T-helper 2 cell treated with Interferon-gamma antibody and Interleukin-4, amounts not matched to agents 100 ng/mL and 5 ng/mL, for 36 hours (primary cell): ENCODE measurements around the gene PCDH10. TPM values are rescaled to one million over a fixed set of nuclear protein-coding genes. Genes with fewer than 3 reads are reported as not detected.

Source experiments
- intact Hi-C: fragments of 100-400 bp; cut with micrococcal nuclease; formaldehyde crosslinking; loops from one replicate; pipeline ENCODE4 v1.15.1; 2023
- total RNA-seq: library from RNA; stranded (reverse); gene quantifications from 2 replicates; pipeline ENCODE4 v1.2.3, GENCODE V29; 2022

Gene PCDH10
- total RNA-seq, 1 donor from 2014 or later = not detected

DNA sequence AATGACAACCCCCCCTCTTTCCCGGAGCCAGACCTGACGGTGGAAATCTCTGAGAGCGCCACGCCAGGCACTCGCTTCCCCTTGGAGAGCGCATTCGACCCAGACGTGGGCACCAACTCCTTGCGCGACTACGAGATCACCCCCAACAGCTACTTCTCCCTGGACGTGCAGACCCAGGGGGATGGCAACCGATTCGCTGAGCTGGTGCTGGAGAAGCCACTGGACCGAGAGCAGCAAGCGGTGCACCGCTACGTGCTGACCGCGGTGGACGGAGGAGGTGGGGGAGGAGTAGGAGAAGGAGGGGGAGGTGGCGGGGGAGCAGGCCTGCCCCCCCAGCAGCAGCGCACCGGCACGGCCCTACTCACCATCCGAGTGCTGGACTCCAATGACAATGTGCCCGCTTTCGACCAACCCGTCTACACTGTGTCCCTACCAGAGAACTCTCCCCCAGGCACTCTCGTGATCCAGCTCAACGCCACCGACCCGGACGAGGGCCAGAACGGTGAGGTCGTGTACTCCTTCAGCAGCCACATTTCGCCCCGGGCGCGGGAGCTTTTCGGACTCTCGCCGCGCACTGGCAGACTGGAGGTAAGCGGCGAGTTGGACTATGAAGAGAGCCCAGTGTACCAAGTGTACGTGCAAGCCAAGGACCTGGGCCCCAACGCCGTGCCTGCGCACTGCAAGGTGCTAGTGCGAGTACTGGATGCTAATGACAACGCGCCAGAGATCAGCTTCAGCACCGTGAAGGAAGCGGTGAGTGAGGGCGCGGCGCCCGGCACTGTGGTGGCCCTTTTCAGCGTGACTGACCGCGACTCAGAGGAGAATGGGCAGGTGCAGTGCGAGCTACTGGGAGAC is 1.6 kb downstream of the PCDH10 start:
- intact Hi-C loops = no loop called here

DNA sequence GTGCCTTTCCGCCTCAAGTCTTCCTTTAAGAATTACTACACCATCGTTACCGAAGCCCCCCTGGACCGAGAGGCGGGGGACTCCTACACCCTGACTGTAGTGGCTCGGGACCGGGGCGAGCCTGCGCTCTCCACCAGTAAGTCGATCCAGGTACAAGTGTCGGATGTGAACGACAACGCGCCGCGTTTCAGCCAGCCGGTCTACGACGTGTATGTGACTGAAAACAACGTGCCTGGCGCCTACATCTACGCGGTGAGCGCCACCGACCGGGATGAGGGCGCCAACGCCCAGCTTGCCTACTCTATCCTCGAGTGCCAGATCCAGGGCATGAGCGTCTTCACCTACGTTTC is 2.2 kb downstream of the PCDH10 start:
- intact Hi-C loops = no loop called here

DNA sequence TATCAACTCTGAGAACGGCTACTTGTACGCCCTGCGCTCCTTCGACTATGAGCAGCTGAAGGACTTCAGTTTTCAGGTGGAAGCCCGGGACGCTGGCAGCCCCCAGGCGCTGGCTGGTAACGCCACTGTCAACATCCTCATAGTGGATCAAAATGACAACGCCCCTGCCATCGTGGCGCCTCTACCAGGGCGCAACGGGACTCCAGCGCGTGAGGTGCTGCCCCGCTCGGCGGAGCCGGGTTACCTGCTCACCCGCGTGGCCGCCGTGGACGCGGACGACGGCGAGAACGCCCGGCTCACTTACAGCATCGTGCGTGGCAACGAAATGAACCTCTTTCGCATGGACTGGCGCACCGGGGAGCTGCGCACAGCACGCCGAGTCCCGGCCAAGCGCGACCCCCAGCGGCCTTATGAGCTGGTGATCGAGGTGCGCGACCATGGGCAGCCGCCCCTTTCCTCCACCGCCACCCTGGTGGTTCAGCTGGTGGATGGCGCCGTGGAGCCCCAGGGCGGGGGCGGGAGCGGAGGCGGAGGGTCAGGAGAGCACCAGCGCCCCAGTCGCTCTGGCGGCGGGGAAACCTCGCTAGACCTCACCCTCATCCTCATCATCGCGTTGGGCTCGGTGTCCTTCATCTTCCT is 2.7 kb downstream of the PCDH10 start:
- intact Hi-C loops = no loop called here

- intact Hi-C loops = no loop called here
These were observed 3.3 kb downstream of the PCDH10 start for GRCh38 chr4:133152330-133152821.

DNA sequence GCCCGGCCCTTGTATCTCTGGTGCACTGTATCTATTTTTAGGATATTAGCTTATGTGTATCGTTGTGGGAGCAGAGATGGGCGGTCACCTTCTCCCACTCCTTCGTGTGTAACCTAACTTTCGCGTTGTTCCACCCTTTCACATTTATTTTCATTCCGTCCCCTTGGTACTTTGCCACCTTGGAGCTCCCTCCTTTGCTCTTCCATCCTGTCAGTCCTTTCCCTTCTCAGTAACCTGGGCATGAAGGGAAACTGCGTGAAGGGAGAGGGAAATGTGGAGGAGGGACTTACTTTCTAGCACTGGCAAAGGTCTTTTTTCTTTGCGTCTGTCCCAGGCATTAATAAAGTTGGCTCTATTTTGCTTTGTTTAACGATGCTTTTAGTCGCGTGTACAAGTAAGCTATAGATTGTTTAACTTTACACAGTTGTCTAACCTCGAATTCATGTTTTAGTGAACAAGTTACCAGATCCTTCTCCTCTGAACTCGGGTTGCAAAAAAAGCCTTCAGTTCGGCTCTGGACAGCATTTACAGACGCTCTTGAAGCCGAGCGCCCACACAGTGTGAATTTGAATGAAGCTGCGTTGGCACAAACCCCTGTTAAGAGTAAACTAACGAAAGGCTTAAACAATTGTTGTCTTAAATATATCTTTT is 3.9 kb downstream of the PCDH10 start:
- intact Hi-C loops = no loop called here

GRCh38 chr4:133154725-133155124 is 5.6 kb downstream of the PCDH10 start:
- intact Hi-C loops = no loop called here

DNA sequence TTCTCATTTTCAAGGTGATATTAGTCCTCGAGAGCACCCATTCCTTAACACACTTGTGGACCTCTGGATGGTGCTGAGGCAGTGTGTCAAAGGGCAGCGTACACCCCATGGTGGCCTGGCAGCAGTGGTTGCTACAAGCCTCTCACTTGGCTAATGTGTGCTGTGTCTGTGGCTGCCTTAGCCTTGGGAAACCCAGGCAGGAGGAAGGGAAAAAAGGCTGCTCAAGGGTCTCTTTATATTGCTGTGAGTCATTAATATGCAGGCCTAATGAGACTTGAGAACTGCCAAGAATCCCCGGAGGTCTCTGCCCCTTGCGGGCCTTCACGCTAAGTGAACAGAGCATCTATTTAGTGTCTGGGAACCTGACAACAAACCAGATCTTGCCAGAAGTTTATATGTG is 7.0 kb downstream of the PCDH10 start:
- intact Hi-C loops = no loop called here

GRCh38 chr4:133156556-133156955 is 7.5 kb downstream of the PCDH10 start:
- intact Hi-C loops = no loop called here

DNA sequence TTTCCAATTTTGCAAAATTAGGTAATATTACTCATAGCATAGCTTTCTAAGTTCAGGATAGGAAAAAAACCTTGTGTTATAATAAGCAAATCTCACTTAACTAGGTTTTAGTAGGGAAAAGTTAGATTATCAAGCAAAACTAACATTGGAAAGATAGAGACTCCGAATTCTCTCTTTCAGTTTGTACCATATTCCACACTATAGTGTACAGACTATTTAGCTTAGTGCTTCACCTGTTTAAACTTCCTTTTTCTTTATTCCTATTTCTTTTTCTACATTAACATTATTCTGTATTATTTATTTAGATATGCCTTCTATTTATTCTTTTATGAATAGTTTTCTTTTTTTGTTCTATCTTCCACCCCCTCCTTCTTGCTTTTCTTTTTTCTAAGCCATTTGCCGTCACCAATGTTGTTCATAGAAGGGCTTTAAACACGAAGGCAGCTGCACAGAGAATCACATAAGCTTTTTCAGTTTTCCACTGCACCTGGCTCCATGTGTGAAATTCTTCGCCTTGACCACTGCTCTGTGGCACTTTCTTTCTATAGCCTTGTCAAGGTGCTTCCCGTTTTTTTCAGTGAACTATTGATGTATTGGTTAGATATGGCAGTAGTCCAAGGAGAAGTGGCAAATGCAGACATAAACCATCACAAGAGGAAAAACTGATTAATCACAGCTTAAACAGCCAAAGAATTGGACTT is 8.5 kb downstream of the PCDH10 start:
- intact Hi-C loops = no loop called here

GRCh38 chr4:133160853-133161252 is 11.8 kb downstream of the PCDH10 start:
- intact Hi-C loops = no loop called here

DNA sequence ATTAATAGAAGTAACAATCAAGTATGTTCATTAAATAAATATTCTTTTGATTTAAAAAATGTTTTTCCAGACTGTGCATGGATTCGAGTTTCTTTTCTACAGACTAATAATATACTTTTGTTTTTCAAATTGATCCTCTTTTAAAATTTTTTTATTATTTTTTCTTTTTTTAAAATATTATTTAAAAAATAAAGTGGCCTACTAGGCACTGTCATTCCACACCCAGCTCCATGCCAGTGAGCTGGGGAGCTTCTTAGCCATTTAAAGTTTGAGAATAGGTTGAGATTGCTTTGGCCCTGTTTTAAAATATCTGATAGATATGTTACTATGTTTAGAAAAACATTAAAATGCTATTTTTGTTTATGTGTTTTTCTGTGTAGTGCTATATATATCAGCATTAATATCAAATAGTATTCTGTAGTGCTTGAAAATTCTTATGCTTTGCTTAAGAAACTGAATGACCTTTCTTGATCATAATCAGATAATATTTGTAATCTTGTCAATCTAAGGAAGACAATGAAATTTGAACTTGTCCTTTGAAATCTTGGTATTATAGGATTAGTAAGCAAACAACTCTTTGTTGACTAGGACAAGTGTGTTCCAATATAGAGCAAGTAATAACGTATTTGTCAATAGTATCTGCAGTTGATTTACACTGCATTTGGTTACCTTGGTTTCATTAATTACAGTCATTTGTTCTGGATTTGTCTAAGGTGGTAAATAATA is 12.6 kb downstream of the PCDH10 start:
- intact Hi-C loops = no loop called here

GRCh38 chr4:133162941-133163340 is 13.8 kb downstream of the PCDH10 start:
- intact Hi-C loops = no loop called here

DNA sequence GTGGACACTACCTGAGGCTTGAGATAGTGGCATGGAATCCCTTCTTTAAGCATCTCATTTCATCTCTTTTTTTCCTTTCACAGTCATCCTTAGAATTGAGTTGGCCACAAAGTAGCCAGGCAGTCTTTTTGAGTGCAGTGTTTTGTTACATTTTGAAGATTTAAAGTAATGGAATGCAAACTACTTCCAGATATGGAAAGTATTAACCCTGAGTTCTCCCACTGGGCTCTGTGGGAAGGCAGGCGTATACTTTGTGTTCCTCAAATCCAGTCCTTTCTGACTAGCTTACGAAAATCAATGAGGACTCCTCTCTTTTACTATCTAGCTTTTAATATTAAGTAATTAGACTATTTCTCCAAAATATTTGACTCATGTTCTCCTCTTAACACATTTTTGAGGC is 29.9 kb downstream of the PCDH10 start:
- intact Hi-C loops = no loop called here

DNA sequence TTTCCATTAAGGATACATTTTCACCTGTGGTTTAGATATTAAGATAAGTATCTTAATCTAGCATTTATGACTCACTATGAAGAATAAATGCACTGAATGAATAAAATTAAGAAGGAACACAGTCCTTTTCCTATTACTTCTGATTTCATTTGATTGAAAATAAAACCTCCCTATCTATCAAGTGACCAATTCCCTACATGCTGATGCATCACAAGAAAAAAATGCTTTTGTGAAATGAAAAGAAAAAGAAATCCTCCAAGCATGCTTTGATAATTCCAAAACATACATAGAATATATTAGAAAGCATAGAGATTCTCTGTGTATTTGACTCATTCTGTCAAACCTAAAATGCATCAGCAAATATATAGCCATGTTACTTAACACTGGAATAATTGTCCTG is 37.1 kb downstream of the PCDH10 start:
- intact Hi-C loops = no loop called here

- intact Hi-C loops = no loop called here
These were observed 37.8 kb downstream of the PCDH10 start for GRCh38 chr4:133186845-133187244.

GRCh38 chr4:133188433-133189146 is 39.5 kb downstream of the PCDH10 start:
- intact Hi-C loops = no loop called here

DNA sequence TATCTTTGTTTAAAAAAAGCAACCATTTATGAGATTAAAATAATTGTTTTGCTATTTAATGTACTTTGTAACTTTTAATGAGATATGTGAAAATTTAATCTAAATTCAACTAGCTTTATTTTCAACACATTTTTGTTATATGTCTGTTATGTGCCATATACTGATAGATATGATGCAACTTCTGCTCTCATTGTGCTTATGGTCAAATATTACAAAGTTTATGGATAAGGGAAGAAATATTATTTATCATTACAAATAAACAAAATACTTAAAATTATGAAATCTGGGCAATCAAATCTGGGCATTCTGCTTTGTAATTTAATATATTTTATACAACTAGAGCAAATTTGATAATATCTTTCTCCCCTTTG is 40.0 kb downstream of the PCDH10 start:
- intact Hi-C loops = no loop called here

DNA sequence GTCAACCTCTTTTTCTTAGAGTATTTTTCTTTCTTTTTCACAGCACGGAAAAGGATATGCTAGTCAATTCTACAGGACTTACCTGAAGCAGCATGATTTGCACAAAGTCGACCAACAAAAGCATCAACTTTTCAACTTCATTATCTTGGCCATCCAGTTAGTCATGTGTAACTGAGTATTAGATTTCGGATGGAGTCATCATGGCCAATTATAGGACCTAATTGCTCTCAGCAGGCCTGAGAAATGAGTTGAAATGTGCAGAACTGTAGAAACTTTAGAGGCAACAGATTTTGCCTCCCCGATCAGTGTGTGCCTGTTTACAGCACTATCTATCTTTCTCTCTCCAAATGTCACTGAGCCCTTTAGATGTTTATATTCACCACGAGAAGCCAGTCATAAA is 41.0 kb downstream of the PCDH10 start:
- intact Hi-C loops = no loop called here

- intact Hi-C loops = no loop called here
These were observed 59.7 kb downstream of the PCDH10 start for GRCh38 chr4:133208694-133209285.

GRCh38 chr4:133233922-133234321 is 84.8 kb downstream of the PCDH10 start:
- intact Hi-C loops = no loop called here
